ENCODE results near the gene CES4A.
"Not testable (repeated sequence)": the region's sequence is repeated elsewhere in the genome, so short reads cannot be mapped to it uniquely, and the experiment has no call there.

Gene CES4A

DNA sequence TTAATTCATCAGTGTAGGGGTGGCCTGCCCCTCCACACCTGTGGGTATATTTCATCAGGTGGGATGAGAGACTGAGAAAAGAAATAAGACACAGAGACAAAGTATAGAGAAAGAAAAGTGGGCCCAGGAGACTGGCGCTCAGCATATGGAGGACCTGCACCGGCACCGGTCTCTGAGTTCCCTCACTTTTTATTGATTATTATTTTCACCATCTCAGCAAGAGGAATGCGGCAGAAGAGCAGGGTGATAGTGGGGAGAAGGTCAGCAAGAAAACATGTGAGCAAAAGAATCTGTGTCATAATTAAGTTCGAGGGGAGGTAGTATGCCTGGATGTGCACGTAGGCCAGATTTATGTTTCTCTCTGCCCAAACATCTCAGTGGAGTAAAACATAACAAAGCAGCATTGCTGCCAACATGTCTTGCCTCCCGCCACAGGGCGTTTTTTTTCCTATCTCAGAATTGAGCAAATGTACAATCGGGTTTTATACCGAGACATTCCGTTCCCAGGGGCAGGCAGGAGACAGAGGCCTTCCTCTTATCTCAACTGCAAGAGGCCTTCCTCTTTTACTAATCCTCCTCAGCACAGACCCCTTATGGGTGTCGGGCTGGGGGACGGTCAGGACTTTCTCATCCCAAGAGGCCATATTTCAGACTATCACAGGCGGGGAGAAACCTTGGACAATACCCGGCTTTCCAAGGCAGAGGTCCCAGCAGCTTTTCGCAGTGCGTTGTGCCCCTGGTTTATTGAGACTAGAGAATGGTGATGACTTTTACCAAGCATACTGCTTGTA lies 32.8 kb upstream of the CES4A start:
- in situ Hi-C loops (cut with MboI; ENCODE audit: low sequenced_read_pairs), result not testable (repeated sequence)

DNA sequence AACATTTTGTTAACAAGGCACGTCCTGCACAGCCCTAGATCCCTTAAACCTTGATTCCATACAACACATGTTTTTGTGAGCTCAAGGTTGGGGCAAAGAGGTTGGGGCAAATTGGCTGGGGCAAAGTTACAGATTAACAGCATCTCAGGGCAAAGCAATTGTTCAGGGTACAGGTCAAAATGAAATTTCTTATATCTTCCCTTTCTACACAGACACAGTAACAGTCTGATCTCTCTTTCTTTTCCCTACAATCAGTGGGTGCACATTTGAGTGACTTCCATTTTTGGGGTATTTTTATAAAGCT lies 32.3 kb upstream of the CES4A start:
- in situ Hi-C loops (cut with MboI; ENCODE audit: low sequenced_read_pairs), result not testable (repeated sequence)

- in situ Hi-C loops (cut with MboI; ENCODE audit: low sequenced_read_pairs), result no loop called here
Measured at GRCh38 chr16:66958857-66959703, 29.3 kb upstream of the CES4A start.

DNA sequence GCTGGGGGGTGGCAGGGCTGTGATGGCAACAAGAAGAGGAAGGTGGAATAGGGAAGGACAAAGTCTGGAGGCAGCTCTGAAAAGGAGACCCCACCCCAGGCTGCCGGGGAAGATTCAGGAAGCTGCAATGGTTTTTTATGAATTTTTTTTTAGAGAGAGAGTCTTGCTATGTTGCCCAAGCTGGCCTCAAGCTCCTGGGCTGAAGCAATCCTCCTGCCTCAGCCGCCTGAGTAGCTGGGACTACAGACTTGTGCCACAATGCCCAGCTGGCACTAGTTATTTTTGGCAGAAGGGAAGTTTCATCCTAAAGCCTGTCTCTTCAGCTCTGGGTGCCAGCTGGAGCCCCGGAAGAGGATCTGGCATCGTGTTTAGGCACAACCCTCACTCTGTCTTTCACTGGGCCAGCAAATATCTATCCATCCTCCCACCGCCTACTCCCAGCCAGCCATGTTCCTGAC lies 28.7 kb upstream of the CES4A start:
- in situ Hi-C loops (cut with MboI; ENCODE audit: low sequenced_read_pairs), result no loop called here

- in situ Hi-C loops (cut with MboI; ENCODE audit: low sequenced_read_pairs), result no loop called here
Measured at GRCh38 chr16:66960270-66960669, 28.1 kb upstream of the CES4A start.

GRCh38 chr16:66961065-66961744 lies 27.2 kb upstream of the CES4A start, which contains the start of gene CES3:
Gene CES3 (plus strand): TSS chr16:66961266. CDS start chr16:66961308, 42 bp downstream.
- in situ Hi-C loops (cut with MboI; ENCODE audit: low sequenced_read_pairs), result no loop called here

DNA sequence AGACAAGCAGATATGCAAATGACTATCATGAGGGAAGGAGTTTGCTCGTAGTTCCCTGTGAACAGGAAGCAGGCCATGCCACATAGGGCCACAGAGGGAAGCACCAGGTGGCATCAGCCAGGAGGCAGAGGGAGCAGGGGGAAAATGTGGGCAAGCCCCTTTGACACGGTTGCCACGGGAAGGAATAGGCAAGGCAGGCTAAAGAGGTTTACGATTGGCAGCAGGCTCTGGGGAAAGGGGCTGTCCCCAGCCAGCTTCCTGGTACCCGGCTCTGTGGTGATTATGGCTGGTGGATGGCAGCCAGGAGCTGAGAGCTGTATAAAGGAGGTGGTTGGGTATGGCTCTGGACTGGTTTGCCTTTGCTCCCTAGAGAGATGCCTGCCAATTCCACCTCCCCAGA lies 26.5 kb upstream of the CES4A start:
- in situ Hi-C loops (cut with MboI; ENCODE audit: low sequenced_read_pairs), result no loop called here

DNA sequence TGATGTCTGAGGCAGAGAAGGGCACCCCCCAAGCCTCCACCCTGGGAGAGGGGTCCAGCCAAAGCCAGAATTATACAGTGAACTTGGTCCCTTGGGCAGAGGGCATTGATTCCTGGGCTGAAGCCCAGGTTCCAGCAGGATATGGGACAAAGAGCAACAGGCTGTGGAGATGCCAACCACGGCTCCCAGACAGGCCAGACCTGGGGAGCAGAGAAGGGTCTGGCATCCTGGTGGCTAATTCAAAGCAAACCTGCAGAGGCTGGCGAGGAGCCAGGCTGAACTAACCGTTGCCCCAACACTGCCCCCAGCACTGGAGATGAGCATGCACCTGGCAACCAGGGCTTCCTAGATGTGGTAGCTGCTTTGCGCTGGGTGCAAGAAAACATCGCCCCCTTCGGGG lies 24.3 kb upstream of the CES4A start:
- in situ Hi-C loops (cut with MboI; ENCODE audit: low sequenced_read_pairs), result no loop called here

GRCh38 chr16:66968847-66969246 lies 19.5 kb upstream of the CES4A start:
- in situ Hi-C loops (cut with MboI; ENCODE audit: low sequenced_read_pairs), result no loop called here

GRCh38 chr16:66970775-66971720 lies 17.3 kb upstream of the CES4A start:
- in situ Hi-C loops (cut with MboI; ENCODE audit: low sequenced_read_pairs), result no loop called here

DNA sequence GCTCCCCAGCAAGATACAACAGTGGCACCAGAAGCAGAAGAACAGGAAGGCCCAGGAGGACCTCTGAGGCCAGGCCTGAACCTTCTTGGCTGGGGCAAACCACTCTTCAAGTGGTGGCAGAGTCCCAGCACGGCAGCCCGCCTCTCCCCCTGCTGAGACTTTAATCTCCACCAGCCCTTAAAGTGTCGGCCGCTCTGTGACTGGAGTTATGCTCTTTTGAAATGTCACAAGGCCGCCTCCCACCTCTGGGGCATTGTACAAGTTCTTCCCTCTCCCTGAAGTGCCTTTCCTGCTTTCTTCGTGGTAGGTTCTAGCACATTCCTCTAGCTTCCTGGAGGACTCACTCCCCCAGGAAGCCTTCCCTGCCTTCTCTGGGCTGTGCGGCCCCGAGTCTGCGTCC lies 15.4 kb upstream of the CES4A start:
- in situ Hi-C loops (cut with MboI; ENCODE audit: low sequenced_read_pairs), result no loop called here

GRCh38 chr16:66973716-66974115 lies 14.7 kb upstream of the CES4A start:
- in situ Hi-C loops (cut with MboI; ENCODE audit: low sequenced_read_pairs), result no loop called here

DNA sequence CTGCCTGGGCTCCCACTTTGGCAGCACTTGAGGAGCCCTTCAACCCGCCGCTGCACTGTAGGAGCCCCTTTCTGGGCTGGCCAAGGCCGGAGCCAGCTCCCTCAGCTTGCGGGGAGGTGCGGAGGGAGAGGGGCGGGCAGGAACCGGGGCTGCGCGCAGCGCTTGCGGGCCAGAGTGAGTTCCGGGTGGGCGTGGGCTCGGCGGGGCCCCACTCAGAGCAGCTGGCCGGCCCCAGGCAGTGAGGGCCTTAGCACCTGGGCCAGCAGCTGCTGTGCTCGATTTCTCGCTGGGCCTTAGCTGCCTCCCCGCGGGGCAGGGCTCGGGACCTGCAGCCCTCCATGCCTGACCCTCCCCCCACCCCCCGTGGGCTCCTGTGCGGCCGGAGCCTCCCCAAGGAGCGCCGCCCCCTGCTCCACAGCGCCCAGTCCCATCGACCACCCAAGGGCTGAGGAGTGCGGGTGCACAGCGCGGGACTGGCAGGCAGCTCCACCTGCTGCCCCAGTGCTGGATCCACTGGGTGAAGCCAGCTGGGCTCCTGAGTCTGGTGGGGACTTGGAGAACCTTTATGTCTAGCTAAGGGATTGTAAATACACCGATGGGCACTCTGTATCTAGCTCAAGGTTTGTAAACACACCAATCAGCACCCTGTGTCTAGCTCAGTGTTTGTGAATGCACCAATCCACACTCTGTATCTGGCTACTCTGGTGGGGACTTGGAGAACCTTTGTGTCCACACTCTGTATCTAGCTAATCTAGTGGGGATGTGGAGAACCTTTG lies 14.0 kb upstream of the CES4A start:
- in situ Hi-C loops (cut with MboI; ENCODE audit: low sequenced_read_pairs), result not testable (repeated sequence)

- in situ Hi-C loops (cut with MboI; ENCODE audit: low sequenced_read_pairs), result not testable (repeated sequence)
Measured at GRCh38 chr16:66974932-66975246, 13.5 kb upstream of the CES4A start.

- in situ Hi-C loops (cut with MboI; ENCODE audit: low sequenced_read_pairs), result no loop called here
Measured at GRCh38 chr16:66975302-66975893, 13.0 kb upstream of the CES4A start.

- in situ Hi-C loops (cut with MboI; ENCODE audit: low sequenced_read_pairs), result no loop called here
Measured at GRCh38 chr16:66976746-66977145, 11.6 kb upstream of the CES4A start.

DNA sequence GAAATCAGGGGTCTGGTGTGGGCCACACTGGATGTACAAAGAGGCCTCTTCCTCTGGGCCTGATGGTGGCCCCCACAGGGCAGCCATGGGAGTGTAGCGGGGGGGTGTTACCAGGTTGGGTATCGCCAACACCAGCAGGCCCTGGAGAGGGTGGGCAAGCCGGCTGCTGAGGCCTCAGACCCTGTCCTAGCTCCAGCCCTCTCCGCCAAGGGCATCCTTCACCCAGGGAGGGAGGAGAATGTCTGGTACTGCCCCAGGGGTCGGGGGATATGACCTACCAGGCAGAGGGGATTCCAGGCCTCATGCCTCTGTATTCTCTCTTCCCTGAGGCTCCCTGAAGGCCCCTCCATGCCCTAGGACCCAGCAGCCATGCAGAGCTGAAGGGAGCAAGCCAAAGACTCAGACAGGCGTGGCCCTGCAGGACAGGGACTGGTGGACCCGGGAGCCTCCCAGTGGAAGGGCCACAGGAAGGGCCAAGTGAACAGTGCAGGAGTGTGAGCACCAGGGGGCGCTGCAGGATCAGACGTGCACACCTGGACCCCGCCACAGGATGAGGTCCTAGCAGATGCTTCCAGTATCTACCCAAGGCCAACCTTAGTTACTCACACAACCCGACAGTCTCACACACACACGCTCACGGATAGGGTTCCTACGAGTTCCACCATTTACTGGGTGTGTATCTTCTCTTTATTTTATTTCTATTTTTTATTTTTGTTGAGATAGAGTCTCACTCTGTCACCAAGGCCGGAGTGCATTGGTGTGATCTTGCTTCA lies 10.9 kb upstream of the CES4A start:
- in situ Hi-C loops (cut with MboI; ENCODE audit: low sequenced_read_pairs), result no loop called here

- in situ Hi-C loops (cut with MboI; ENCODE audit: low sequenced_read_pairs), result no loop called here
Measured at GRCh38 chr16:66979011-66979717, 9.2 kb upstream of the CES4A start.
